NCI-H82 (cell line): Measurements from ENCODE around the gene ETS1.
A peak's percentile ranks its signal among the peaks of the same experiment; 100 is the strongest.

Source experiments
- DNase-seq: peaks from one replicate; lab custom pipeline; 2025; lab: John Stamatoyannopoulos, UW

Gene ETS1

GRCh38 chr11:128501632-128502549, 85.5 kb downstream of the ETS1 start:
- peak; percentile 3 for DNase-seq

DNA sequence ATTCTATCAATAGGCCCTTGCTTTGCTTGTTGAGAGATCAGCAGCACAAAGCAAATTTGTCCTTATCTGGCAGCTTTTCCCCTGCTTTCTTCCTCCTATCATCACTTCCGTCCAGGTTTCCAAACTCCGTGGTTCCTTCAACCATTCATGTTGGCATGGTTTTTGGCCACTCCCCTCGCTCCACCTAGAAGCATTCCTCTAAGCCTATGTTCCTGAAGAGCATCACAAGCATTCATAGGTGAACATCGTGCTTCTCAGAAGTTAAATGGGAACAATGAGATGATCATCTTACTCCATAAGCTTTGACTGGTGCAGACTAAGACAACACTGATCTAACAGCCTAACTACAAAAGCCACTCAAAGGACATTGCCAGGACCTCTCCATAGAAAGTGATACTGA, 86.3 kb downstream of the ETS1 start:
- DNase-seq, result peak; percentile 51

DNA sequence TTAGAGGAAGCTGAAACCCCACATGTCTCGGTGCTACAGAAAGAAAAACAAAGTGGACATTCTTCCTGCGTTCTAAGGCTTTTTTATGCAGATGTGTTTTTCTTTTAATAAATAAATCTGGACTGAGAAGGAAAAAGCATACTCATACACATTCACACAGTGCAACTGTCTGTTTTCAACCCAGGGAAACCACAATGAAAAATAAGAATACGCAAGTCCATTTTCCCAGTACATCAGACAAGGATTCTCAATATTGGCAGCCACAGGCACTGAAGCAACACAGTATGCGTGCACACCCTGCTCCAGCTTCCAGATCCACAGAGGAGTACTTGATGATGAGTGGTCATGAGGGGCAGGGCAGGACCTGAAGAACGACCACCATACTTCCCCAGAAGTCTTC, 86.9 kb downstream of the ETS1 start:
- no peak for DNase-seq

- no peak for DNase-seq
Observed at GRCh38 chr11:128499613-128500253, 87.6 kb downstream of the ETS1 start.

- DNase-seq, result peak; percentile 43
Observed at GRCh38 chr11:128498721-128499245, 88.6 kb downstream of the ETS1 start.

DNA sequence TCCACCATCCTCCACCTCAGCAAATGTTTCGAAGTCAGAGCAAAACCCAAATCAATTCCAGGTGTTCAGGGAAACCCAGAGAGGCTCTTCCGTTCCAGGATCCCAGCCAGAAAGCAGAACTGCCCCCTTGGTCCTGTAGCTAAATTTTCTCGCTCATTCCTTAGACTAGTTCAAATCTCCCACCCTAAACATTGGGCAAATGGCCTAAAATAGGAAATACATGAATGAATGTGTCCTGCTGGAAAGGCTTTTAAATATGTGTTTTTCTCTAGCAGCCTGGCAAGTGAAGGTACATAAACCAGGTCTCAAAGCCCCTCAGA, 89.6 kb downstream of the ETS1 start:
- DNase-seq, result no peak

DNA sequence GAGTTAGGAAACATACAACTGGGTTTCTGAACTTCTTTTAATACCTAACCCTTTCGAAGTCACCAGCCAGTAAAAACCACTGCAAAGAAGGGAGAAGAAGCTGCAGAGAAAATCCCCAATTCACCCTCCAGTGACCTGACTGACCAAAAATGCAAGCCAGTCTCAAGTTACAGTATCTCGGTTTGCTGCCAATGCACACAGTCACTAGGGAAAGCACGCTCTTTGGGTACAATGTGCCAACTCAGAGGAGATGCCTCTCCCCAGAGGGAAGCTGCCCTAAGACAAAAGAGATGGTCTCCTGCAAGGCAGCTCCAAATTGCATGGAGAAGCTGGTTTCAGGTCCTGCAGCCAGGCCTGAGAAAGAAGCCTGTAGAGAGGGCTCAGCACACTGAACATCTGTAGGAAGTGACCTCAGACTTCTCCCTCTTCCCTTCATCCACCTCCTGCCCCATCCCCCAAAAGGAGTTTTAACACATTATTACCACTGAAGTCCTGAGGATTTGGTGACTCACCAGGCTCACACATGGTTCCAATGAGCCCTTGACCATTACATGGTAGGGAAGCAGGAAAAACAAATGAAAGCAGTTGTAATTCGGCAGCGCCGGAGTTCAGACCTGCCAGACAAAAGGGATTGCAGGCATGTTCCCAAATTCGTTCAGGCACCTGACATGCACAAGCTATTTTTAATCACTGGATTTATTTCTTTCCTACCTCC, 90.1 kb downstream of the ETS1 start:
- DNase-seq, result peak; percentile 26

DNA sequence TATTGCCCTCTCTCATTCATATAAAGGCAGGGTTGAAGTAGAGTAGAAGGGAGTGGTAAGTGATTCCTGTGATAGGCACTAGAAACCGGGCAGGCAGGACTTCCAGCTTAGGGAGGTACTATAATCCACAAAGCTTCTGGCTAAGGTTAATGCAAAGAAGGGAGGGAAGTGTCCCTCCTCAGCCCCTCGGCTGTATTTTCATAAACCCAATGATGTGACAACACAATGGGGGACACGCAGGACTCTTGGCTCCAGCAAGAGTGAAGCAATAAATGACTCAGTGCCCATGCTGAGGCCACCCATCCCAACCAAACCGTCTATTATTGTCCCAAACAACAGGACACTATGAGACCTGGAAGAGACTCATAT, 90.7 kb downstream of the ETS1 start:
- peak; percentile 13 for DNase-seq

DNA sequence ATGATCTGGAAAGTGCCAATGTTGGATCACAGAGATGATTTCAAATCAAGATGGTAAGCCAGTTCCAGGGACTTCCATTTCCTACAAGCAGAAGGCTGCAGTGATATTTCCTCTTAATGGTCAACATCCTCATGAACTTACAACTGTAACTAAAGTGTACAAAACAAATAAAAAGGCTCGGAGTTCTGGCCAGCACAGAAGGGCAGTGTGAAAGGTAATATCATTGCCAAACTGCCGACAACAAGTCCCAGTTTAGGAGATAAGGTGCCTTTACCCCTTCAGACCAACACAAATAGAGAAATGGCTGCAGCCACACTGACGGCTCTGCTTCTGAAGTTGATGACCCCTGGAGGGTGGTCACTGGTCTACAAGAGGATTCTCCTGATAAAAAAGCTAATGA, 91.1 kb downstream of the ETS1 start:
- DNase-seq, result no peak

GRCh38 chr11:128494418-128495332, 92.7 kb downstream of the ETS1 start:
- no peak for DNase-seq

DNA sequence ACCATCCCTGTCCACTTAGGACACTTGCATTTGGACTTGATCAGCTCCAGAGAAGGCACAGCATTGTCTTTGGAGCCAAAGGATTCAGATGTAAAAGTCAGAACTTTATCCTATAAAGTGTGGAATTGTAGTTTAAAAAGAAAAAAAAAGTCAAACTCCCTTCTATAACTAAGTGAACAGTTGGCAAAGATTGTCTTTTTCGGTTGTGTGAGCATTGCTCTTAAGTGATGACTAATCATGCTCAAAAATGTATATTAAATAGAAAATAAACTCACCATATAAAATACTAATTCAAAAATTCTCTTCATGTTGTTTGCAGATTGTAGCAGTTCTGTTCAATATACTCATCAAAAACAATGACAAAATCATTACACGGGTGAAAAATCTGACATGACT, 93.8 kb downstream of the ETS1 start:
- no peak for DNase-seq

- DNase-seq, result no peak
Observed at GRCh38 chr11:128492903-128493569, 94.3 kb downstream of the ETS1 start.

GRCh38 chr11:128492461-128492860, 94.9 kb downstream of the ETS1 start:
- DNase-seq, result no peak

GRCh38 chr11:128491195-128491936, 96.0 kb downstream of the ETS1 start:
- DNase-seq, result no peak

DNA sequence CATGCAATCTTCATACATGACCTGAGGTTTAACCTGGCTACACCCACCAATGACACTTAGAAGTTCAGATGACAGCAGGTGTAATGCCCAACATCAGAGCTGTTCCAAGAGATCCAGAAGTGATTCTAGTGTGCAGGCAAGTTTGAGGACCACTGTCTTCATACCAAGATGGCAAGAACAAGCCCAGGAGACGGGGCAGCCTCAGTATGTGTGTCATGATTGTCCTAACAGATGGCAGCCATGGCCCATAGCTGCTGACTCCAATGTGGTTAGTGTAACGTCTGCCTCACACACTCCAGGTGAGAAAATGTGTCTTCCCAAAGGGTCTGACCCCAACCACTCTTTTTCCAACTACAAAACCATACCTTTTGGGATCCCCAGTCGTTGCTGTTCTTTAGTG, 97.3 kb downstream of the ETS1 start:
- DNase-seq, result no peak

DNA sequence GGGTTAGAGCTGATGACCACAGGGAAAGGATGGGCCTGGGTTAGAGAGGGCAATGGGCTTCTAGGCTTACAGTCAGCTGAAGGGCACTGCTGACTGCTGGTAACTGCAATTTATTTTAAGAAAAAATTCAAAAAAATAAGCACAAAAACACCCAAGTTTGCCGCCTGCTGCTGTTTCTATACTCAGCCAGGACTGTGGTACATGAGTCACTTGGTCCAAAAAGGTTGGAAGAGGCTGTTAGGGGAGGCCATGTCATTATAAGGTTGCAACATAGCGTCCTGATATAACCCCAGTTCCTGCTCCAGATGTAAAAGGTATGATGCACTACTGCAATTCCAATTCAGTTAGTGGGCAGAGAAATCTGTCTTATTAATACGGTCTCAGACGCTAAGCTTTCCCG, 98.9 kb downstream of the ETS1 start:
- no peak for DNase-seq

DNA sequence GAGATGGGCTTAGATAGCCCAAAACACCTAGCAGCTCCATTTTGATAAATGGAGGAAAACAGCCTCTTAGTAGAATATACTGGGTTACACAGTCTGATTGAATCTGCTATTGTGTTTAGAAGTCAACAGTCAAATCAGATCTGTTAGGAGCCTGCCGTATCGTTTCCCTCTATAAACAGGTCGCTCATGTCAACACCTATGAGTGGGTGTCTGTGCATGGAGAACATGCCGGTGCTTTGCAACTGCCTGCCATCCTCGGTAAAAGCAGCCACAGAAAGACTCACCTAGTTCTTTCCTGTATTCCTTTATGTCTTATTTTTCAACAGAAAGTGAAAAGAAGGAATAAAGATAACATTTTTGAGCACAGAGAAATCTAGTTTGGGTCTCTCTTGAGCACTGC, 99.4 kb downstream of the ETS1 start:
- no peak for DNase-seq

- DNase-seq, result peak; percentile 6
Observed at GRCh38 chr11:128484172-128484571, 103.2 kb downstream of the ETS1 start.

- no peak for DNase-seq
Observed at GRCh38 chr11:128483211-128483788, 104.1 kb downstream of the ETS1 start.
